GM19455 (cell line): ENCODE measurements around the gene SPATS2.
"Not testable (repeated sequence)": the region's sequence is repeated elsewhere in the genome, so short reads cannot be mapped to it uniquely, and the experiment has no call there.

Experiments
- ATAC-seq: cut with Tn5 transposase; IDR thresholded peaks from one replicate; pipeline ENCODE4 v1.9.1; 2021; ENCODE audit not compliant: unreplicated experiment

Gene SPATS2

GRCh38 chr12:49507139-49507538 is 139.9 kb downstream of the SPATS2 start:
- ATAC-seq: no peak

GRCh38 chr12:49509681-49510080 is 142.4 kb downstream of the SPATS2 start:
- not testable (repeated sequence) for ATAC-seq

GRCh38 chr12:49511410-49511809 is 144.1 kb downstream of the SPATS2 start:
- ATAC-seq: no peak

DNA sequence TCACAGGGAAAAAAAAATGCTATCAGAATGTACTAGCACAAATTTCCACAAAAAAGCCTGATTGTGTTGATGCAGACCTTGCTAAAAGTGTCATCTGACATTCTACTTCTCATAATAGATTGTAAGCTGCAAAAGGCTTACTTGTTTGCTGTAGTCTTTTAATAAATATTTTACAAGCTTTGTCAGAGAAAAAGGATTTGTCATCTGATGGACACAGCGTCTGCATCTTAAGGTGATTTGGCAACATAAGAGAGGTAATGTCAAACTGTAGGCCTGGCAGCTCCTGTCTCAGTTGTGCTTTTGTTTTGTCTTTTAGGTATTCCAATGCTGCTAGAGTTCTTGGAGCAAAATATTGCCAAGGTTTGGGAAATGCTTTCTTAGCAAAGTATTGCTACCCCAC is 145.3 kb downstream of the SPATS2 start:
- no peak for ATAC-seq

GRCh38 chr12:49515266-49515665 is 148.0 kb downstream of the SPATS2 start:
- no peak for ATAC-seq

GRCh38 chr12:49518914-49519573 is 151.8 kb downstream of the SPATS2 start:
- ATAC-seq: no peak

DNA sequence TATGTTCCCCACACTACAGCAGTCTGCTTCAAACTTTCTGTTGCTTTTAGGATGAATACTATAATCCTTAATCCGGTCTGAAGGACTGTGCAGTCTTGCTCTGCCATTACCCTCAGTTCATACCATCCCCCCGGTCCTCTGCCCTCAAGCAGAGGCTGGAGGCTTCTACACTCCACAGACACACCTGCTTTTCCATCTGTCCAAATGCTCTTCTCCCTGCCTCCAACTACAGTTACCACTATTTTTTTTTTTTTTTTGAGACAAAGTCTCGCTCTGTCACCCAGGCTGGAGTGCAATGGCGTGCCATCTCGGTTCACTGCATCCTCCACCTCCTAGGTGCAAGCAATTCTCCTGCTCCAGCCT is 152.3 kb downstream of the SPATS2 start:
- no peak for ATAC-seq

DNA sequence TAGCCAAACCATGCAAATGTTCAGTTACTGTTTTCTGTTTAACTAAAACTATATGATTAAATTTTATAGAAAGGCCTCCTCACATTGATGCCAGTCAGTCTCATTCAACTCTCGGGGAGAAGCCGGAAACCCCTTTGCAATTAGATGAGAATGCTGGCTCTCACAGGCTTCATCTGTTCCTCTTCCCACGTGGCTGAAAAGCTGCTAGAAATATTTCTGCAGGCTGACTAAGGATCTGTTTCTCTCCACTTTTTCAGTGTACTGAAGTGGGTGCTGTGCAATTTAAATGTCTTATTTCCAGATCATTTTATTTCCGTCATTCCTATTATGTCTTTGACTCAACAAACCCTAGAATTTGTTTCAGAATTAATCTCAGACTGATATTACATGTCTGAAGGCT is 154.1 kb downstream of the SPATS2 start:
- ATAC-seq: no peak

DNA sequence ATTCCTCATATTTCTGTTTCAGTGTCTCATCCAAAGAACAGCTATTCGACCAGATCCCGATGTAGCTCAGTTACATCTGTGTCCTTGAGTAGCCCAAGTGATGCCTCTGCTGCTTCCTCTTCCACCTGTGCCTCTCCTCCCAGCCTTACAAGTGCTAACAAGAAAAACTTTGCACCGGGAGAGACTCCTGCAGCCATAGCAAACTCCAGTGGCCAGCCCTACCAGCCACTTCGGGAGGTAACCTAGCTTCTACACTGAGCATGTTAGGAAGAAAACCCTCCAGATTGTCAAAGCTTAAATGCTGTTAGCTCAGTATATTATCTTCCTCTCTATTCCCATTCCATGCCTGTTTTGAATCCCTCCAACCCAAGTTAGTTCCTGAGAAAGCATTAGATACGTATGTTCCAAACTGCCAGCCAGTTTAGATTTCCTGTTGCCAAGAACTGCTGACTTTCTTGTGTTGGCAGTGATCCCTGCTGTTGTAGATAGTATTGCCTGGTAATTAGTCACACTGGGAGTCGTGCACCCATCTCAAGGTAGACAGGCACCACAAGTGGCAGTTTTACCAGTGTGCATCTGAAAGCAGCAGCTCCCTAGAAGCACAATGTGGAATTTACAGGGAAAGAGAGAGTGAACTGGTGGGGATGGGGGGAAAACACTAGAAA is 157.5 kb downstream of the SPATS2 start:
- ATAC-seq: no peak

- no peak for ATAC-seq
These were observed 158.7 kb downstream of the SPATS2 start for GRCh38 chr12:49525942-49526341.

GRCh38 chr12:49527361-49528130 is 160.3 kb downstream of the SPATS2 start:
- no peak for ATAC-seq

DNA sequence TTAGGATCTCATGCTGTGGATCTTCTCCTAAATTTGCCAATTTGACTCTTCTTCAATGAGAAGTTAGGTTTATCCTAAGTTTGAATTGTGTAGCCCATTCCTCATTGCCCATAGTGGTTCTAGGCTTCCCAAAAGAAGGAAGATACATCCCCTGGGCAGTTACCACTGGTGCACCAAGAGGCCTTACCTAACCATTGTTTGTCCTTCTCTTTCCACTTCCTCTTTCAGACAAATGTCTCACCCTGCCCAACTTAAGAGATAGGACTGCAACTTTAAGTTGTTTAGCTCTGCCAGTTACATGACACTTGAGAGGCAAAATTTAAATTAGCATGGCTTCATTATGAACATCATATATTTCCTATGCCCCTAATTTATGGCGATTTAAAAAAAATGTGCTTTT is 162.2 kb downstream of the SPATS2 start:
- ATAC-seq: no peak

DNA sequence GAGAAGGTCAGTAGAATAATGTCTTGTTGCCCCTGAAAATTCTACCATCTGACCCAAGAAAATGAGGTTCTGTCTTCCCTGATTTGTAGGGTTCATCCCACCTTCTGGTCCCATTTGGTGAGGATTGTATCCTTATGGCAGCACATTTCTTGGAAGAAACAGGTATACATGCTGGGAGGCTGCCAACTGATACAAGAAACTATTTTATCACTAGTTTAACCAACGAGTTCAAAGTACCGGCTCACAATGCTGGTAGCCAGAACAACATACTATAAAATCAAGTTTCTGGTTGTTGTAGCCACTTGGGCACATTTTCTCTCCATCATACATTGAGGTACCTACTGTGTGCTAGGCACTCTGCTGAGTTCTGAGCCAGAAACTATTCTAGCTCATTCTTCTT is 164.5 kb downstream of the SPATS2 start:
- ATAC-seq: no peak

DNA sequence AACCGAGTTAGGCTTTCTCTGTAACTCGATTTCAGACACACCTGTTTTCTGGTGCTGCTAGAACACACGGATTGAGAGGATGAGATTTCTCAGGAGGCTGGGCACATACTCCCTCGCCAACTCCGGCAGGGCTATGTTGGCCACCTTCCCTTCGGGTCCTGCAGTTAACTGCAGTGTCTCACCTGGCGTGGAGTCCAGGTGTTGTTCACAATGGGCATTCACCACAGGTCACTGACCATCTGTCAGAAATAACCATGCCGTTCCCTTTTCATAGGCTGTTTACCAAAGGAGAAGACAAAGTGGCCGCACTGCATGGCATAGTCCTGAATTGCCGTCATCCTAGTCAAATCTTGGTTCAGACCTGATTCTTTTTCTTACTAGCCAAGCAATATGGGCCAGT is 166.1 kb downstream of the SPATS2 start:
- ATAC-seq: no peak

DNA sequence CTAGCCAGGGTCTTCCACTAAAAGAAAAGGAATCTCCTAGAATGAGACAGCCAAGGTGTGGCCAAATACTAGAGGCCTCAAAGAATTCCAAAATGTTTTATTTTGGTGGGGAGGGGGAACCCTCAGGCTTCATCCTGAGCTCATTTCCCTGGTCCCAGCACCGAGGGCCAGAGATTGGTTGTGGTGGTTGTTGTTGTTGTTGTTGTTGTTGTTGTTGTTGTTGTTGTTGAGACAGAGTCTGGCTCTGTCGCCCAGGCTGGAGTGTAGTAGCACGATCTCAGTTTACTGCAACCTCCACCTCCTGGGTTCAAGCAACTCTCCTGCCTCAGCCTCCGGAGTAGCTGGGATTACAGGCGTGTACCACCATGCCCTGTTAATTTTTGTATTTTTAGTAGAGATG is 166.9 kb downstream of the SPATS2 start:
- ATAC-seq: not testable (repeated sequence)

DNA sequence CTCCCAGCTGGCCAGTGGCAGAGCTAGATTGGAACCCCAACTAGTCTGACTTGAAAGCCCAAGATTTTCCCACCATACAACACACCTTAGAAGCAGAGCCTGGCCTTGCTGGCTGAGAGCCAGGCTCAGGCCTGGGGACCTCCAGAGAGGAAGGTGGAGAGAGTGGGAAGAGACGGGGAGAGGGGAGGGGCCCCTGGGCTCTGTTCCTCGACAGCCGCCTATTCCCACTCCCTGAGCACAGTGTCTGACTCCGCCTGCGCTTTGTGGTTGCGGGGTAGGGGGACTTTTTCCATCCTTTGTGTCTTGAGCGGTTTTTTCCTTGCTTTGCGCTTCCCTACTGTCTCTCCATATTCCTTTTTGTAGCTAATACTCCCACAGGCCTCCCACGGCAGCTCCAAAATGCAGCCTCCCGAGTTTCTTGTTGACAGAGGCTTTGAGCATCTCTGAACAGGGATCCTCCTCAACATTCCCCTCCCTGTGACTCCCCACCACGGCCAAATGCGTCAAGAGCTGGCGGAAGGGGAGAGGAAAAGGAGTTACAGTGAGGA is 167.5 kb downstream of the SPATS2 start:
- no peak for ATAC-seq

GRCh38 chr12:49535921-49536525 is 168.8 kb downstream of the SPATS2 start:
- ATAC-seq: no peak

GRCh38 chr12:49536526-49537071 is 169.3 kb downstream of the SPATS2 start:
- no peak for ATAC-seq

- ATAC-seq: no peak
These were observed 170.0 kb downstream of the SPATS2 start for GRCh38 chr12:49537231-49537751.

DNA sequence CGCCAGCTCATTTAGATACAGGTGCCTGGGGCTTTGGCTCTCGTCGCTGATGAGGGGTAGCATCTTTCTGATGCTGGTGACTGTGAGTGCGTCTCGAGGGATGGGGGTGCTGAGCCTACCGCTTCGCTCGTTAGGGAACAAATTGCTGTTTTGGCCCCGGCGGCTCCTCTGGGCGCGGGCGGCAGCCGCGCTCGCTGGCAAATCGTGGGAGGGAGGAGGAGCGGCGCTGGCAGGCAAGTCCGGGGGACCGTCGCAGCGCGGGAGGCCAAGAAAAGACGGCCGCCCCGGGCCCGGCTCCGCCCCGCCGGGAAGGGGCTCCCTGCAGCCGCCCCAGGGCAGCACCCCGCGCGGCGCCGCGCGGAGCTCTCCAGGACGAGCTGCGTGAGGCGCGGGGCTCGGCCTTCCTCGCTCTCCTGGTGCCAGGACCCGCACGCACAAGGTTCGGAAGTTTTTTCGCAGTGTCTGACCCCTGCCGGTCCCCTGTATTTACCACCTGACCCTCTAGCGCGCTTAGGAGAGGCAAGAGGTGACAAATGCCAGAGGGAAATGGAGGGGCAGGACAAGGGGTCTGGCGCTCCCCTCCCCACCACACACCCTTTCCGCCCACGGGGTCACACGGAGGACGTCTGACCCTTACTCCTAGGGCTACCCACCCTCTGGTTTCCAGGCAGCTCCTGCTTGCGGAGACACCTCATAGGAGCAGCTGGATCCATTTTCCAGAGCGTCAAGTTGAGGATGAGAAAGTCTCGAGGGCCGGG is 170.7 kb downstream of the SPATS2 start:
- ATAC-seq: no peak
